ENCODE measurements around the gene PHF20. TPM values are rescaled to one million over a fixed set of nuclear protein-coding genes. Genes with fewer than 3 reads are reported as not detected.

The PHF20 gene
- polyA plus RNA-seq, 1 donor (not counting 4 experiments of a cell fraction or from before 2014, with no cell fraction given) = 31.9 TPM

GRCh38 chr20:35823147-35823546, 51.3 kb downstream of the PHF20 start:
- dilution Hi-C loops (cut with MboI; ENCODE audit: extremely low pct_ligation_motif_present, low sequenced_read_pairs) = no loop called here
- no peak overlapping the region for H3K27ac ChIP-seq (ENCODE audit: control insufficient read depth, insufficient read depth, low read length)
- no peaks in the 10 kb centered on the region for H4K20me1 ChIP-seq (ENCODE audit: control insufficient read depth, extremely low read depth, insufficient read depth, low read length)
- H3K4me2 ChIP-seq (ENCODE audit: control insufficient read depth, extremely low read depth, insufficient read depth, low read depth, low read length) = no peak overlapping the region
- no peak for TF ChIP-seq CTCF (optimal IDR thresholded peaks at IDR 0.05 in 1 of 3, IDR thresholded peaks at IDR 0.05 in 1 of 3, conservative IDR thresholded peaks at IDR 0.05 in 1 of 3; ENCODE audit: extremely low read depth in 1 of 3, insufficient read depth in 2 of 3, low read length in 3 of 3)
- no peak for TF ChIP-seq EZH2 (IDR thresholded peaks at IDR 0.05; ENCODE audit: low read length)
- no peak overlapping the region for H3K4me3 ChIP-seq (ENCODE audit: control insufficient read depth in 2 of 3, extremely low read depth in 1 of 3, insufficient read depth in 2 of 3, low read depth in 1 of 3, low read length in 3 of 3)
- H3K4me1 ChIP-seq (ENCODE audit: control insufficient read depth, extremely low read depth, insufficient read depth, low read length) = peaks cover 27% of the 10 kb centered on the region
- H3K27me3 ChIP-seq (ENCODE audit: control insufficient read depth, extremely low read depth, insufficient read depth, low read length) = no peaks in the 10 kb centered on the region
- H3K9me3 ChIP-seq (ENCODE audit: control insufficient read depth, low read depth, low read length) = no peaks in the 10 kb centered on the region
- no peaks in the 10 kb centered on the region for H3K9me1 ChIP-seq (ENCODE audit: control insufficient read depth, extremely low read depth, insufficient read depth, low read length)
- no peak overlapping the region for H3K9ac ChIP-seq (ENCODE audit: control insufficient read depth, extremely low read depth, insufficient read depth, low read length)
- no peak overlapping the region for H2AFZ ChIP-seq (ENCODE audit: control insufficient read depth, low read length)
- H3K36me3 ChIP-seq (ENCODE audit: control insufficient read depth in 2 of 2, extremely low read depth in 1 of 2, insufficient read depth in 2 of 2, low read length in 2 of 2) = peaks cover 2 to 9% of the 10 kb centered on the region in 2 experiments
- DNase-seq (ENCODE audit: low read depth, low spot score) (no peak), FAIRE-seq (no peak)
- H3K79me2 ChIP-seq (ENCODE audit: control insufficient read depth, insufficient read depth, low read length) = no peaks in the 10 kb centered on the region

GRCh38 chr20:35823937-35824336, 52.1 kb downstream of the PHF20 start:
- no peaks in the 10 kb centered on the region for H3K9me1 ChIP-seq (ENCODE audit: control insufficient read depth, extremely low read depth, insufficient read depth, low read length)
- no peak overlapping the region for H3K9ac ChIP-seq (ENCODE audit: control insufficient read depth, extremely low read depth, insufficient read depth, low read length)
- no peak overlapping the region for H2AFZ ChIP-seq (ENCODE audit: control insufficient read depth, low read length)
- H3K79me2 ChIP-seq (ENCODE audit: control insufficient read depth, insufficient read depth, low read length) = no peaks in the 10 kb centered on the region
- H4K20me1 ChIP-seq (ENCODE audit: control insufficient read depth, extremely low read depth, insufficient read depth, low read length) = no peaks in the 10 kb centered on the region
- H3K36me3 ChIP-seq (ENCODE audit: control insufficient read depth in 2 of 2, extremely low read depth in 1 of 2, insufficient read depth in 2 of 2, low read length in 2 of 2) = peaks cover 2 to 4% of the 10 kb centered on the region in 2 experiments
- no peak for FAIRE-seq
- H3K27ac ChIP-seq (ENCODE audit: control insufficient read depth, insufficient read depth, low read length) = no peak overlapping the region
- no peak for DNase-seq (ENCODE audit: low read depth, low spot score)
- H3K4me1 ChIP-seq (ENCODE audit: control insufficient read depth, extremely low read depth, insufficient read depth, low read length) = peaks cover 27% of the 10 kb centered on the region
- no peaks in the 10 kb centered on the region for H3K9me3 ChIP-seq (ENCODE audit: control insufficient read depth, low read depth, low read length)
- H3K4me2 ChIP-seq (ENCODE audit: control insufficient read depth, extremely low read depth, insufficient read depth, low read depth, low read length) = no peak overlapping the region
- dilution Hi-C loops (cut with MboI; ENCODE audit: extremely low pct_ligation_motif_present, low sequenced_read_pairs) = no loop called here
- H3K4me3 ChIP-seq (ENCODE audit: control insufficient read depth in 2 of 3, extremely low read depth in 1 of 3, insufficient read depth in 2 of 3, low read depth in 1 of 3, low read length in 3 of 3) = no peak overlapping the region
- no peaks in the 10 kb centered on the region for H3K27me3 ChIP-seq (ENCODE audit: control insufficient read depth, extremely low read depth, insufficient read depth, low read length)
- TF ChIP-seq EZH2 (IDR thresholded peaks at IDR 0.05; ENCODE audit: low read length) (no peak), CTCF (optimal IDR thresholded peaks at IDR 0.05 in 1 of 3, IDR thresholded peaks at IDR 0.05 in 1 of 3, conservative IDR thresholded peaks at IDR 0.05 in 1 of 3; ENCODE audit: extremely low read depth in 1 of 3, insufficient read depth in 2 of 3, low read length in 3 of 3) (no peak)
